H1 (cell line): ENCODE results near the gene TAF6. TPM values are rescaled to one million over a fixed set of nuclear protein-coding genes. Genes with fewer than 3 reads are reported as not detected.

Source experiments
- RBBP5 ChIP-seq: IDR thresholded peaks from 2 replicates; pipeline ENCODE4 v1.7.1; 2012; ENCODE audit warnings: low read depth, mild to moderate bottlenecking, inconsistent platforms, low read length, moderate library complexity, borderline replicate concordance
- RNF2 ChIP-seq: fragments of 200-900, 300-1000 bp; sonication (generic); IDR thresholded peaks from 2 replicates; pipeline ENCODE4 v1.7.1; 2016; ENCODE audit warnings: borderline replicate concordance, low read depth, mild to moderate bottlenecking, antibody characterized with exemption, low read length; ENCODE audit not compliant: poor library complexity, severe bottlenecking; ENCODE audit errors: missing control alignments
- polyA plus RNA-seq, 7 experiments: library from polyadenylated mRNA; depleted of rRNA in 3 of 7; stranded (reverse) in 5 of 7; unstranded in 2 of 7; fragments of >200 nt in 5 of 7; fragments of 200-250 nt in 2 of 7; gene quantifications; 1 replicate in 5 of 7; 2 replicates in 1 of 7; 4 replicates in 1 of 7; pipeline versions ENCODE4 v1.2.1 to v1.2.3, GENCODE V29; 2011 to 2013; ENCODE audit warnings: missing spikeins in 2 of 7, mixed read lengths in 2 of 7
- total RNA-seq: library from RNA; stranded (reverse); fragmentation: NEBNext Ultra II Directional; extraction: Animal tissue kit (Norgen Biotek cat#: 25700); gene quantifications from 2 replicates; pipeline ENCODE4 v1.2.1, GENCODE V29; 2021
- TF ChIP-seq, protein P1 (sequence below): IDR thresholded peaks from 2 replicates; pipeline ENCODE4 v1.6.1; 2012; ENCODE audit warnings: inconsistent platforms
- TF ChIP-seq, protein P2 (sequence below): IDR thresholded peaks from 2 replicates; pipeline ENCODE4 v1.6.1; 2011; ENCODE audit warnings: low read length, improper control_type of control experiment
- TF ChIP-seq, protein P3 (sequence below): IDR thresholded peaks from 2 replicates; pipeline ENCODE4 v1.6.1; 2012; ENCODE audit warnings: low read length, inconsistent platforms

Gene TAF6
- total and polyA plus RNA-seq, 2 of the 8 experiments (the other 6 are each of a cell fraction or from before 2014, with no cell fraction given), result 66.7 to 101 TPM

DNA sequence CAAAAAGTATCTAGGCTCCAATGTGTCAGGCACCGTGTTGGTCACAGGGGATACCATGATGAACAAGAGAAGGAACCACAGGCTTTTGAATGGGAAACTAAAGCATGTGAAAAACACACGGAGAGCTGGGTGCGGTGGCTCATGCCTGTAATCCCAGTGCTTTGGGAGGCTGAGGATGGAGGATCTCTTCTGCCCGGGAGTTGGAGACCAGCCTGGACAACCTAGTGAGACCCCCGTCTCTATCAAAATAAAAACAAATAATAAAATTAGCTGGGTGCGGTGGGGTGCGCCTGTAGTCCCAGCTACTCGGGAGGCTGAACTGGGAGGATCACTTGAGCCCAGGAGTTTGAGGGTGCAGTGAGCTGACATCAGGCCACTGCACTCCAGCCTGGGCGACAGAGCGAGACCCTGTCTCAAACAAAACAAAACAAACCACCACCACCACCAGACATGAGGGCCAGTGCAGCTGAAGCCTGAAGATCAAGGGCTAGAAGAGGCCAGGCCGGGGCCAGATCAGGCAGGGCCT, 31.0 kb downstream of the TAF6 start (continued):
- TF ChIP-seq, protein P1, sequence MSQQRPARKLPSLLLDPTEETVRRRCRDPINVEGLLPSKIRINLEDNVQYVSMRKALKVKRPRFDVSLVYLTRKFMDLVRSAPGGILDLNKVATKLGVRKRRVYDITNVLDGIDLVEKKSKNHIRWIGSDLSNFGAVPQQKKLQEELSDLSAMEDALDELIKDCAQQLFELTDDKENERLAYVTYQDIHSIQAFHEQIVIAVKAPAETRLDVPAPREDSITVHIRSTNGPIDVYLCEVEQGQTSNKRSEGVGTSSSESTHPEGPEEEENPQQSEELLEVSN, result no peak
- TF ChIP-seq RNF2 (no peak), RBBP5 (no peak)
- TF ChIP-seq, protein P2, sequence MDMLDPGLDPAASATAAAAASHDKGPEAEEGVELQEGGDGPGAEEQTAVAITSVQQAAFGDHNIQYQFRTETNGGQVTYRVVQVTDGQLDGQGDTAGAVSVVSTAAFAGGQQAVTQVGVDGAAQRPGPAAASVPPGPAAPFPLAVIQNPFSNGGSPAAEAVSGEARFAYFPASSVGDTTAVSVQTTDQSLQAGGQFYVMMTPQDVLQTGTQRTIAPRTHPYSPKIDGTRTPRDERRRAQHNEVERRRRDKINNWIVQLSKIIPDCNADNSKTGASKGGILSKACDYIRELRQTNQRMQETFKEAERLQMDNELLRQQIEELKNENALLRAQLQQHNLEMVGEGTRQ, result no peak
- TF ChIP-seq, protein P3, sequence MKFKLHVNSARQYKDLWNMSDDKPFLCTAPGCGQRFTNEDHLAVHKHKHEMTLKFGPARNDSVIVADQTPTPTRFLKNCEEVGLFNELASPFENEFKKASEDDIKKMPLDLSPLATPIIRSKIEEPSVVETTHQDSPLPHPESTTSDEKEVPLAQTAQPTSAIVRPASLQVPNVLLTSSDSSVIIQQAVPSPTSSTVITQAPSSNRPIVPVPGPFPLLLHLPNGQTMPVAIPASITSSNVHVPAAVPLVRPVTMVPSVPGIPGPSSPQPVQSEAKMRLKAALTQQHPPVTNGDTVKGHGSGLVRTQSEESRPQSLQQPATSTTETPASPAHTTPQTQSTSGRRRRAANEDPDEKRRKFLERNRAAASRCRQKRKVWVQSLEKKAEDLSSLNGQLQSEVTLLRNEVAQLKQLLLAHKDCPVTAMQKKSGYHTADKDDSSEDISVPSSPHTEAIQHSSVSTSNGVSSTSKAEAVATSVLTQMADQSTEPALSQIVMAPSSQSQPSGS, result no peak
- TF ChIP-seq, all 59 proteins: peak for 0
